Stimulated activated CD8-positive, alpha-beta memory T cell treated with anti-CD3 and anti-CD28 coated beads, Interleukin-7, amount 100 ng/mL, for 1 hour (primary cell): ENCODE measurements around the gene TLR5.

Experiments
- DNase-seq, 2 donors: peaks; one replicate each; pipeline ENCODE4 v3.0.0-alpha.2; 2020; ENCODE audit warnings: low read depth in 2 of 2

Gene TLR5

DNA sequence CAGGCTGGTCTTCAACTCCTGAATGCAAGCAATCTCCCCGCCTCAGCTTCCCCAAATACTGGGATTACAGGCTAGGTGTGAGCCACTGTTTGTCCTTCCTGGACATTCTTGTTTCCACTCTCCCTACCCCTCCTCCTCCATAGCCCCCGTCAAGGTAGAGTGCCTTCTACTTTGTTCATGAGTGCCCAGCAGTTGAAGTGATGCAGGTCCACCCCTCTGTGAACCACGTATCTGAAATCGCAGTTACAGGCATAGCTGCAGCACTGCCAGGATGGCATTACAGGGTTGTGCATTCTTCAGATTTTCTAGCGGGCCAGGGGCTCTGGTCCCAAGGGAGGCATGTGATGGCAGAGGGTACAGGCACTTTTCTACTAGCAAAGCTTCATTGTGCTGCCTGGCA is 7.4 kb upstream of the TLR5 start:
- DNase-seq, result no peak

DNA sequence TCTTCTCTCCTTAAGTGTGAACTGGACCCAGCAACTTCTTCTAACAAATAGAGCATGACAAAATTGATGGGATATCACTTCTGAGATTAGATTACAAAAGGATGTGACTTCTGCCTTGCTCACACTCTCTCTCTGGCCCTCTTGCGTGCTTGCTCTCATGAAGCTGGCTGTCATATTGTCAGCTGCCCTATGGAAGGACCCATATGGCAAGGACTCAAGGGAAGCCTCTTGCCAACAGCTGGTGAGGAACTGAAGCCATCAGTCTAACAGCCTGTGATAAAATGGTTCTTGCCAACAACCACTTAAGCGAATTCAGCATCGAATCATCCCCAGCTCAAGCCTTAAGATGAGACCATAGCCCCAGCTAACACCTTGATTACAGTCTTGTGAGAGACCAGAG is 4.8 kb upstream of the TLR5 start:
- DNase-seq, result no peak

DNA sequence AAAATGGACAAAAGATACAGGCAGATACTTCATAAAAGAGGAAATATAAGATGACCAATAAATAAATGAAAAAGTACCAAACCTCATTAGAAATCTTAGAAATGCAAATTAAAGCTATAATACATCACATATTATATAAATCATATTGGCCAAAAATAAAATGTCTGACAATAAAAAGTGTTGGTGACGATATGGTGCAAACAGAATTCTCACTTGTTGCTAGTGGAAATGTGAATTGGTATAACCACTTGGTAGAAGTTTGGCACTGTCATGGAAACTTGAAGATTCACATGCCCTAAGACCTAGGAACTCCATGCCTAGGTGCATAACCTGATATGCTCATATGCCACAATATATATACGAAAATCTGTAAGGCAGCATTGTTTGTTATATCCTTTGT is 4.4 kb upstream of the TLR5 start:
- no peak for DNase-seq

DNA sequence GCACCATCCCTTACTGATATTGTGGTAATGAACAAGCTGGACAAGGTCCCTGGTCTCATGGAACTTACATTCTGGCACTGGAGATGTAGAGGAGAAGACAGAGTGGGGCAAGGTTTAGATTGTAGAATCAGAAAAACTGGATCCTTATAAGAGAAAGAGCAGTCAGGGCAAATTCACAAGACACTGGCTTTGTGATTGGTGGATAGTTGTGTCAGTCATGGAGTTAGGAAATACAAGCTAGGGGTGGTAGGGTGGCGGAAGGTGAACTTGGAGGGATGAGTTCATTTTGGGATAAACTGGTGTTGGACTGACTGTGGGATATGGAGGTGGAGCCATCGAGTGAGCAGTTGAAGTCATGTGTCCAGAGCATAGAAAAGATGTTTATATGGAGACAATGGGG is 3.7 kb upstream of the TLR5 start:
- no peak for DNase-seq

DNA sequence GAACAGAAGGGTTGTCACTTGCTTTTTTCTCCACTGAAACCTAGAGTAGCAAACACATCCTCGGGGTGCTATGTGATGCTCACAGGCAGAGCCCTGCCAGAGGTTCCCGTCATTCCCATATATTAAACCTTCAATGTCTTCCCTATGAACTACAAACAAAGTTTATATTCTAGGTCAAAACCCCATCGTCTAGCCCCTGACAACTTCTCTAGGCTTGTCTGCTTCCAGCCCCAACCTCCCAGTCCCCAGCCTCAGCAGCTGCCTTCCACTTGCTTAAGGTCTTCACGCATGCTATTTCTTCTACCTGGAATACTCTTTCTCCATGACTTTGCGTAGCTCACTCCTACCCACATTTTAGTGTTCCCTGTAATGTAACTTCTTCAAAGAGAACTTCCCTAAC is 1.9 kb upstream of the TLR5 start:
- no peak for DNase-seq

DNA sequence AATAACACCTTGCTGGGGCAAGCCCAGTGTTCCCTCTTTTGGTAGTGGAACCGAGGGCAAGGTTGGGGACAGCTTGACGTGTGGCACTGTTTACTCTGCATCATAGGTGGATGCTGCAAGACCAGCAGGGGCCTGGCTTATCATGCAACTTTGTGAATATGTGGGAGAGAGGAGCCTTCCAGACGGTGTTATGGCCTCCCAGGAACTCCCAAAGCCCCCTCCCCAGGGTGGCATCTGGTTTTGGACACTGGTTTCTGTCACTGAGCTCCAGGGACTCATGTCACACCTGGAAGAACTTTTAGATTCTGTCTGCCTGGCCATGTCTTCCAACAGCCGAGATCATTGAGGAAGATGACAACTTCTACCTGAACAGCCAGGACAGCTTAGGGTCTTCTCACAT is 1.4 kb upstream of the TLR5 start:
- DNase-seq, result no peak

DNA sequence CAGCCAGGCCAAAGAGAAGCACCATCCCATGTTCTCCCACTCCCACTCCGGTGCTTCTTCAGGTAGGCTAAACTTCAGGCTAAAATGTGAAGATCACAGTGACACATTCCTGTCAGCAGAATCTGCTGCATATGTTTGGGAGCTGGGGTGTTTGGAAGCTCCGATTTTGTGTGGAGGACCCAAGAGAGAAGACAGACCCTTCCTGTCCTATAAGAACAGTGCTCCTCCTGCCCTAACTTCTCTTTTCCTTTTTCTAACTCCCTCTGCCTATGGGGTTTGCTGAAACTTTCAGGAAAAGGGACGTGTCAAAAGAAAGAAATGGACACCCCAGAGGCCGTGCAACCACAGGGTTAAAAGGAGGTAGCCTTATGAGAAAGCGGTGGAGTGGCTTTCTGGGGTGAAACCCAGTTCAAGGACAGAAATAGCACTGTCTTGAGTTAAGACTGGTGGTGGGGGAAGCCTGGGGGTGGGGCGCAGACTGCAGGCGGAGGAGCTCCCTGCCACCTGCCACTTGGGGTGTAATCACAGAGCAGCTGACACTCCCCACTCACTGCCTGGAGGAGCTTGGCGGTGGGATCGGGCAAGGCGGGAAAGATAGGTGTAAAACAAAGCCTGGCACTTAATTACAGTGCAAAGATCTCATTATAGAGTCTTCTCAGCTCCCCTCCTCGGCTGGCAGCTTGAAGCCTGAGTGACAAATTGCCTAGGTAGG is 645 bp upstream of the TLR5 start:
- DNase-seq, result peak in 1 of 2 donors; percentile 15

DNA sequence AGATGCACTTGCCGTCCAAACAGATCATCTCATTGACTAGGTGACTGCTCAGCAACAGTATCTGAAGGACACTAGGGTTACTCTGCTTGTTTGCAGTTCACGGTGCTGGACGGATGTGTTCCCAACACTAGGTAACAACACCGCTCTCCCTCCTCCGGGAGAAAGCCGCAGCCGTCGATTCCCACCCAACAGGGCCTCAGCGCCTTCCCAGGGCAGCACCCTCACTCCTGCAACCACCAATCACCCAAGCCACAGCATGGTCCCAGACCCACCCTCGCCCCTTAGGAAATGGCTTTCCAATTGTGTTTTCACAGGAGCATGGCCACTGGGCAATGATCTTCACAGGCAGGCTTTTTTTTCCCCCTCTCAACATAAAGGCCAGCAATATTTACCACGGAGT is 779 bp downstream of the TLR5 start:
- no peak for DNase-seq

DNA sequence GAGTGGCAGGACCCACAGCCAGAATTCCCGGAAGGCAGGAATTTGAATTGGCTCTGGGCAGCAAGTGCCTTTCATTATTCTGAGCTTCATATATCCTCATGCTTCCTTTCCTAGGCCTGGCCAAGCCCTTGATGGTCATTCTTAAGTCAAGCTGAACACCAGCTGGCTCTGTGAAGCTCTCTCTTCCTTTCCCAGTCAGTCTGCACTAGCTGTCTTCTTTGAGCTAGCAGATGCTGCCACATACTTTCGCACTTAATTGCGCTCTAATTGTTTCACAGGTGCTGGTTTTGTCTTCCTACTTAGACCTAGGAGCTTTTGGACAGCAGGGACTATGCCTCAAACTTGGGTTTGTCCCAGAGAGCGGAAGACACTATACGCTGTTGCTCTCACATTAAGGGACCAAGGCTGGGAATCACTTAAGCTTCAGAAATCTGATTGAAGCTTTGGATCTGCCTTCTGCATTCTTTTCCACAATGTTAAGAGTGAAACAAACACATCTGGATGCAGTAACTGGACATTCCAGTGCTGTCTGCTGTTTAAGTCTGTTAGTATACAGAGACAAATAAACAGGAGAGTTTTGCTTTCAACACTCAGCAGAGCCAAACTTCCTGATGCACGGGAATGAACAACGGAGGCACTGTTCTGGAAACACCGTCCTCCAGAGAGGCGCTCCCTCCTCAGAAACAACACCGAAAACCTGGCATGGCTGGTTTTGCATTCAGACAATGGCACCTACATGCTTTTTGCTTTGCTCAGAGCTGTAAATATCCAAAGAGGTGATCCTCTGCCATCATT is 2.2 kb downstream of the TLR5 start:
- no peak for DNase-seq

DNA sequence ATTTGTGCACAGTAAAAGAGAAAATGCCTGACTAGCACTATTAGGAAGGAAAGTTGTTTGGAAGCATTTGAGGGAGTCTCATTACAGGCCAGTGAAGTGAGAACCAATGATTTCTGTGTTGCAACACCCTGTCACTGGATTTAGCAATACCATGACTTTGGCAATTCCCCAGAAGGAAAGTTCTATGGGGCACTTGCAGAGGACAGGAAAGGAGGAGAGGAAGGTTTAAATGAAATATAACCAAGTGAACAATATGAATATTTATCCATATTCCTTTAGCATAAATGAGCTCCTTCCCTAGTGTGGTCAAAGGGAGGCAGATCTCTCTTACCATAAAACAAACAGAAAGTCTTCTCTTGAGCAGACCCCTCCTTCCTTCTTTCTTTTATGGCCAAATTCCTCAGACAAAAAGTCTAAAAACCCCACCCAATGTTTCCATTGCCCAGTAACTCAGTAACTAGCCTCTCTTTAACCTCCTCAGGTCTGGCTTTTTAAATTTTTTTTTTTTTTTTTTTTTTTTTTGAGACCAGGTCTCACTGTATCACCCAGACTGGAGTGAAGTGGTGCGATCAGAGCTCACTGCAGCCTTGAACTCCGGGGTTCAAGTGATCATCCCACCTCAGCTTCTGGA is 5.5 kb downstream of the TLR5 start:
- no peak for DNase-seq

DNA sequence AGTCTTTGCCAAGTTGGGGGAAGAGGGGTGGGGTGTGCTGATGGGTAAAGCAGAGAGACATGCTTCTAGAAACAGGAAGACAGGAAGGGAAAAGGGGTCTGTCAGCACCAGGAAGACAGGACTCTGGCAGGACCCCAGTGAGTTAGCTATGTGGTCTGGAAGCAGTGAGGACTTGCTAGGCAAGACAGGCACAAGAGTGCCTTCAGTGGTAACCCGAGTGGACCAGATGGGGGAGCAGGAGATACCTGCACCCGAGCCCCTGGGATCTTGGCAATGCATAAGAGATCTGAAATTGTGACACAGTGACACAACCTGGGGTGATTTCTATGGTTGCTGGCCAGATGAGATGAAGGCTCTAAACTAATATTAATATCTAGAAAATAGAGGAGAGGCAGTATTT is 7.0 kb downstream of the TLR5 start:
- no peak for DNase-seq

DNA sequence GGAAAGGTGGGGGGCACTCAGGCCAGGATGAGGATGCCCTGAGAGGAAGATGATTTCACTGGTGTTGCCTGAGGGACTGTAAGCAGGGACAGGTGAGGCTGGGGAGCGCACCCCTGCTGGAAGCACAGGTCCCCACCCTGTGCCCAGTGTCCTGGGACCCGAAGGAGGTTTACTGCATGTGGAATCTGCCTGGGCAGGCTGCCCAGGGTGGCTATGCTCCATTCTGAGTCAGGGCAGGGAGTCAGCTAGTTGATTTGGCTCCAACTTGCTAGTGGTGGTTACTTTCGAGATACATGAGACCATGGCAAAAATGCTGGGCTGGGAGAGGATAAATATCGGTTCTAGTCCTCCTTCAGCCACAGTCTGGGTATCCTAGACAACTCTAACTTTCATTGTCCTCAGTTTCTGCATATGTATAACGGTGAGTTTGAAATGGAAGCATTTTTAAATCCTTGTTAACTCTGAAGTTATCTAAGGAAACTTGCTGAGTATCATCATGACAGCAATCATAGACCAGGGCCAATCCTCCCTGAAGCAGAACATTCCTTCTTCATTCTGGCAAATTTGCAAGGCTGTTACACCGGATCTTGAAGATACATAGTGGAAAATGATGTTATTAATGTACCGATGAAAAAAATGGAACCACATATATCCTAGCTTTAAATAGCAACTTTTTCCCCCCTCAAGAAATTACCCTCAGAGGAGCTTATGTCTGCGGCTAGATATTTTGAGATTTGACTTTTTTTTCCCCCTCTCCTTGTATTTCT is 7.7 kb downstream of the TLR5 start:
- DNase-seq, result no peak

DNA sequence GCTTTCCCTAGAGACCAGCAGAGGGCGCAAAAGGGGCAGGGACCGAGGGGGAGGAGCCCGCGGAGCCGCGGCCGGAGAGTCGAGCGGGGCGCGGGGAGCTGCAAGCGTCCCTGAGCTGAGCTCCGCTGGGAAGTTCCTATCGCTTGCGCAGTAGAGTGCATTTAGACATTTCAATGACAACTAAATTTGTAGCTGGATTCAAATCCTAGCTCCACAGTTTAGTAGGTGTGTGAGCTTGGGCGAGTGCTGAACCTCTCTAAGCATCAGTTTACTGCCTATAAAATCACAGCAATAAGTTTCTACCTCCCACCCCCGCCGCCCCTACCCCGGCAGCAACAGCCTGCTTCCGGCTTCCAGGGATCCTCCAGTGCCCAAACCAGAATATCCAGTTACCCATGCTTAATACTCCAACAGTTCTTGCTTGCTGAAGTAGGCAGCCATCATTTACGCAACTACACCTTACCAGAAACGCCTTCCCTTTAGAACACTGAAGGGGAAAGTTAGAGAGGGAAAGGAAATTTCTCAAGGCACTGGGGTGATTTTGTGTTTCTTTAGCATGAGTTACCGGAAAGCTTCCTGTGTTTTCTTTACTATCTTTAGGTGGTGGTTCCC is 9.1 kb downstream of the TLR5 start:
- peak; percentile 56 to 65 for DNase-seq

DNA sequence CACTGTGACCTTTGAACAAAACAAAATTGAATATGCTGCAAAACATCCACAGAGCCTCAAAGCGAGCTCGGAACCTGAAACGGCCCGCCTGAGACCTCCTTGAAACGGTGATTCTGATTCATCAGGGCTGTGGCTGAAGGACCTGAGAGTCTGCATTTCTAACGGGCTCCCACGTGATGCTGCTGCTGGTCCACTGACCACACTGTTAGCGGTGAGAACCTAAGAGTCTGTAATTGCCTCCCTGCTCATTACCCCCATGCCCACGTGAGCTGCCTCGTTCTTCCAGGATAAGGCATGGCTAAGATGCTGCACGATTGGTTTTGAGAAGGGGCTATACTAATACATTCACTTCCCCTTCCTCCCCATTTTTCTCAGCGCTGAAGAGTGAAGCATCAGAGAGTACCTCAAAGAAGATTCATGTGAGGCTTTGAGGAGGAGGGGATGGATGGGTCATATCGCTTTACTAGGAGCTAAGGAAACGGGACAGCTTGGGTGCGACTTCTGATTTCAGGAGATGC is 9.7 kb downstream of the TLR5 start:
- no peak for DNase-seq

DNA sequence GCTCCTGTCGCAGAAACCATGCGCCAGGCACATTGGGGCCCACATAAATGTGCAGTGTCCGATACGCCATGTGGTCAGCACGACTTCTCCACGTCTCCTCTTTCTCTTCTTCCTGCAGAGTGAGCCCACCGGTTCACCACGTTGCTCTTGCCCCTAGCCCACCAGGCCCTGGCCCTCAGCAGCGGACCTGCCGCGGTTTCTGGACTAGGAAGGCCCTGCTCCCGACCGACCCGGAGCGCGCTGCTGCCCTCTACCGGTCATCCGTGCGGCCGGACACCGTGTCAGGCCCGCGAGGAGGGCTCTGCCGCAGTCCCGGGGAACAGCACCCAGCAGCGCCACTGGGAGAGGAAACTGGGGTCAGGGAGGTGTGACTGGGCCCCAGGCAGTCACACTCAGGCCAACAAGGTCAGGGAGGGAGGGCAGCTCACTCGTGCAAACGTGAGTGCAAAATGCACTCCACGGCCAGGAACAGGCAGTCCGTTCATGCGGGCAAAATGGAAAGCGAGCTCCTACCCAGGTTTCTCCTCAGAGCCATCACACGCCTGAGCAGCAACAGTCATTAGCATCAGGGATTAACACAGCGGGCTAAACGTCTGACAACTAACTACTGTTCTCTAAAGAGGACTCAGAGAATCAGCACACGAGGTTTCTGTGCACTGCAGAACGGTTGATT is 13.7 kb downstream of the TLR5 start:
- peak; percentile 31 to 32 for DNase-seq

DNA sequence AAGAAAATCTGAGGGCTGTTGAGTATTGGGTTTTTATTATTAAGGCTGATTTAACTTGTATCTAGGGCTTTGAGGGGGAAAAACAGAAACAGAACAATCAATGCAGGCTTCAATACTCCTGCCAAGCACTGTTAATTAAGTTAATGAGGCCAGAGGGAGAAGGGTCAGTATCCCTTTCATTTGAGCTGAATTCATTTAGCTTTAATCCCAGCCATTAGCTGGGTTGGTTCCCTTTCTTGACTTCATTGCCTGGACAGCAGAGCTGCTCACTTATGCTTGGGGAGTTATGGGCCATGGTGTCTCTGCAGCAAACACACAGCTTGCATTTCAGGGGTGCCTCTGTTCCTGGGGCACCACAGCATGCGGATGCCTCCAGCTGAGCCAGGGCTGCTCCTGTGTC is 16.3 kb downstream of the TLR5 start:
- DNase-seq, result no peak

DNA sequence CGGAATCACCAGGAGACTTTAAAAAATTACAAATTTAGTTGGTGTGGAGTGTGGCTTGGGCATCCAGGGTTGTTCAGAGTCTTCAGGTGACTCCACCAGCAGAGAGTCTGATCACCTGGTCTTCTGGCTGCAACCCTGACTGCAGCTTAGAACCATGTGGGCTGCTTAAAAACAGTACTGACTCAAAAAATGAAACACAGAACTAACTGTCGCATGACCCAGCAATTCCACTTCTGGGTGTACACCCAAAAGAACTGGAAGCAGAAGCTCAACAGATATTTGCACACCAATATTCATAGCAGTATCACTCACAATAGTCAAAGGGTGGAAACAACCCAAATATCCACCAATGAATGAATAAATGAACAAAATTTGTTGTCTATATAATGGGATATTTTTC is 17.3 kb downstream of the TLR5 start:
- no peak for DNase-seq

DNA sequence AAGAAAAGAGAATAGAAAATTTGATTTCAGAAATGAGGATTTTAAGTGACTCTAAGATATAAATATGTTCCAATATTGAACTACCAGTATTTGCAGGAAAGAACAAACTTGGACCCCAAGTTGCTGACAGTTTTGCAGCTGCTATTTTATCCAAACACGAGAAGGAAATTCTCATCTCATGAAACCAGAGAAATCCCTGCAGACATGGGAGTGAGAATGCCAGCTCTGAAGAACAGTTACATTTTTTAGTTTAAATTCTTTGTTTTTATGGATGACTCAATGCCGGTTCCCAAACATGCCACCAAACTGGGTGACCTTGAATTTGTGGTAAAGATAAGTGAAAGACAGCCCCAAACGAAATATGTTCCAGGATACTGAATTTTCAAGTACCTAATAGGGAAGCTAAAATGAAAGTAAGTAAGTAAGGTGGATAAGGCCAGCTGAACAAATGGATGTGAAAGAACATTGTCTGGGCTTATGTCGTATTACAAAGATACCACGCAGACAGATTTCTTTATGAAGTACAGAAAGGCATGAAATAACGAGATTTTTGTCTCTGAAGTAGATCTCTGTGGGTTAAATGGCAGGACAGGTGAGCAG is 19.9 kb downstream of the TLR5 start:
- DNase-seq, result no peak

DNA sequence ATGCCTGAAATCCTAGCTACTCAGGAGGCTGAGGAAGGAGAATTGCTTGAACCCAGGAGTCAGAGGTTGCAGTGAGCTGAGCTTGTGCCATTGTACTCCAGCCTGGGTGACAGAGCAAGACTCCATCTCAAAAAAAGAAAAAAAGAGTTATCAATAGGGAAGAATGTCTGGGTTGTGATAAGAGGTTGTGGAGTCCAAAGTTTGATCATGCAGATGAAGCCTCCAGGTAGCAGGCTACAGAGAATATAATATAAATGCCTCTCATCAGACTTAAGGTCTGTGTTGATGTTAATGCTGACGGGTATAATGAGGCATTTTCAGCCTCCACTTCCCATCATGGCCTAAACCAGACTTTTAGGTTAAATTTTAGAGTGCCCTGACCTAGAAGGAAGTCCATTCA is 24.6 kb downstream of the TLR5 start:
- no peak for DNase-seq

DNA sequence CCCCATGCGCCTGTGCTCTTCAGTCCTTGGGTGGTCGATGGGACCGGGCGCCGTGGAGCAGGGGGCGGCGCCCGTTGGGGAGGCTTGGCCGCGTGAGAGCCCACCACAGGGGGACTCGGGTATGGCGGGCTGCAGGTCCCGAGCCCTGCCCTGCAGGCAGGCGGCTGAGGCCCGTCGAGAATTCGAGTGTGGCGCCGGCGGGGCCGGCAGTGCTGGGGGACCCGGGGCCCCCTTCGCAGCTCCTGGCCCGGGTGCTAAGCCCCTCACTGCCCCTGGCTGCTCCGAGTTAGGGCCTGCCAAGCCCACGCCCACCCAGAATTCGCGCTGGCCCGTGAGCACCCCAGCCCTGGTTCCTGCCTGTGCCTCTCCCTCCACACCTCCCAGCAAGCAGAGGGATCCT is 26.1 kb downstream of the TLR5 start:
- no peak for DNase-seq

DNA sequence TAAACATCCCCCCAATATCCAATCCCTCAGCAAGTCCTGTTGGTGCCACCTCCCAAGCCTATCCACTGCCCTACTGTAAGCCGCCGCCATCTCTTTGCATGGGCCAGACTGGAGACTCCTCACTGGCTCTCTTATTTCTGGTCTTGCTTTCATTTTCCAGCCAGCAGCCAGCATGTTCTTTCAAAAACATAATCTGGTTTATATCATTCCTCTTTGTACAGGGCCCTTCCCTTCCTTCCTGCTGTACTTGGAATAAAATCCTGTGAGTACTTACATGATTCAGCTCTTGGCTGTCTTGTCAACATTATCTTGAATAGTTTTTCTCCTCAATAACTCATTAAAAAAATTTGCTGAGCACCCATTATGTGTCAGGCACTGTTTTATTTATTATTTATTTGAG is 28.2 kb downstream of the TLR5 start:
- no peak for DNase-seq
